K562 (cell line): ENCODE results near the gene SLC49A4. TPM values are rescaled to one million over a fixed set of nuclear protein-coding genes. Genes with fewer than 3 reads are reported as not detected.

Source experiments
- CBX5 ChIP-seq: IDR thresholded peaks from 2 replicates; pipeline ENCODE4 v1.6.1; 2014; ENCODE audit warnings: low read depth, borderline replicate concordance
- GATAD2B ChIP-seq: fragments of 450-650 bp; IDR thresholded peaks from 2 replicates; pipeline ENCODE4 v1.6.1; 2017; ENCODE audit warnings: mild to moderate bottlenecking, borderline replicate concordance
- HEY1 ChIP-seq: fragments of 250-450 bp; sonication (Bioruptor Pico); IDR thresholded peaks from 2 replicates; pipeline ENCODE4 v1.5.0; 2020; ENCODE audit warnings: mild to moderate bottlenecking, moderate library complexity, borderline replicate concordance
- KLF10 ChIP-seq: fragments of 250-450 bp; sonication (Bioruptor Pico); IDR thresholded peaks from 2 replicates; pipeline ENCODE4 v1.6.1; 2021; ENCODE audit warnings: matching md5 sums
- MTA3 ChIP-seq: fragments of 450-650 bp; formaldehyde crosslinking; IDR thresholded peaks from 2 replicates; pipeline ENCODE4 v1.6.1; 2017; ENCODE audit warnings: mild to moderate bottlenecking, borderline replicate concordance
- PTBP1 ChIP-seq: fragments of 200-400 bp; formaldehyde crosslinking; IDR thresholded peaks from 2 replicates; pipeline ENCODE4 v1.6.1; 2017; ENCODE audit warnings: low read depth, low read length
- SMAD4 ChIP-seq: fragments of 250-450 bp; sonication (Bioruptor Pico); conservative IDR thresholded peaks from 2 replicates; pipeline ENCODE4 v1.8.0; 2021; ENCODE audit warnings: inconsistent platforms, mild to moderate bottlenecking, moderate library complexity
- TAF7 ChIP-seq: fragments of 450-650 bp; IDR thresholded peaks from 2 replicates; pipeline ENCODE4 v1.6.1; 2016; ENCODE audit warnings: missing genetic modification characterization, missing compliant biosample characterization
- ZBTB7A ChIP-seq: IDR thresholded peaks from 2 replicates; pipeline ENCODE4 v1.6.1; 2011; ENCODE audit warnings: low read depth, mild to moderate bottlenecking, low read length, moderate library complexity, borderline replicate concordance; ENCODE audit not compliant: control insufficient read depth
- polyA plus RNA-seq, 8 experiments: library from polyadenylated mRNA; depleted of rRNA in 4 of 8; stranded (reverse) in 5 of 8; unstranded in 3 of 8; fragments of >200 nt; fragmentation: Nextera tagmentation in 2 of 8; fragmentation: Illumina TruSeq in 1 of 8; extraction: Ambion mirVana in 2 of 8; extraction: Trizol in 1 of 8; gene quantifications; 2 replicates each; pipeline versions ENCODE4 v1.2.1 to v1.2.3, GENCODE V29; 2011 to 2014; ENCODE audit warnings: inconsistent platforms in 1 of 8, missing spikeins in 1 of 8
- total RNA-seq, 7 experiments: library from RNA; depleted of rRNA in 6 of 7; stranded (reverse); fragments of >200 nt in 6 of 7; fragmentation: Illumina TruSeq in 2 of 7; extraction: Trizol in 2 of 7; gene quantifications; 2 replicates each; pipeline versions ENCODE4 v1.2.1 to v1.2.3, GENCODE V29; 2011 to 2021; ENCODE audit warnings: low replicate concordance in 1 of 7
- TF ChIP-seq, protein P1 (sequence below), 2 experiments: IDR thresholded peaks; 2 replicates each; pipeline ENCODE4 v1.6.1; 2011; ENCODE audit warnings: borderline replicate concordance in 1 of 2, control low read depth in 1 of 2, low read depth in 1 of 2, low read length in 1 of 2, mild to moderate bottlenecking in 1 of 2, mixed read lengths in 1 of 2, moderate library complexity in 1 of 2; ENCODE audit not compliant: insufficient read depth in 1 of 2, insufficient read length in 1 of 2, poor library complexity in 1 of 2, severe bottlenecking in 1 of 2; ENCODE audit errors: extremely low read depth in 1 of 2
- TF ChIP-seq, protein P2 (sequence below): sonication (generic); formaldehyde crosslinking; IDR thresholded peaks from 2 replicates; pipeline ENCODE4 v1.8.0; 2023; ENCODE audit warnings: missing genetic modification reagents, mild to moderate bottlenecking, borderline replicate concordance

The SLC49A4 gene
- total and polyA plus RNA-seq, 9 of the 15 experiments (the other 6 are each of a cell fraction or from before 2014, with no cell fraction given): 0.15 to 1.3 (median 0.83) TPM

DNA sequence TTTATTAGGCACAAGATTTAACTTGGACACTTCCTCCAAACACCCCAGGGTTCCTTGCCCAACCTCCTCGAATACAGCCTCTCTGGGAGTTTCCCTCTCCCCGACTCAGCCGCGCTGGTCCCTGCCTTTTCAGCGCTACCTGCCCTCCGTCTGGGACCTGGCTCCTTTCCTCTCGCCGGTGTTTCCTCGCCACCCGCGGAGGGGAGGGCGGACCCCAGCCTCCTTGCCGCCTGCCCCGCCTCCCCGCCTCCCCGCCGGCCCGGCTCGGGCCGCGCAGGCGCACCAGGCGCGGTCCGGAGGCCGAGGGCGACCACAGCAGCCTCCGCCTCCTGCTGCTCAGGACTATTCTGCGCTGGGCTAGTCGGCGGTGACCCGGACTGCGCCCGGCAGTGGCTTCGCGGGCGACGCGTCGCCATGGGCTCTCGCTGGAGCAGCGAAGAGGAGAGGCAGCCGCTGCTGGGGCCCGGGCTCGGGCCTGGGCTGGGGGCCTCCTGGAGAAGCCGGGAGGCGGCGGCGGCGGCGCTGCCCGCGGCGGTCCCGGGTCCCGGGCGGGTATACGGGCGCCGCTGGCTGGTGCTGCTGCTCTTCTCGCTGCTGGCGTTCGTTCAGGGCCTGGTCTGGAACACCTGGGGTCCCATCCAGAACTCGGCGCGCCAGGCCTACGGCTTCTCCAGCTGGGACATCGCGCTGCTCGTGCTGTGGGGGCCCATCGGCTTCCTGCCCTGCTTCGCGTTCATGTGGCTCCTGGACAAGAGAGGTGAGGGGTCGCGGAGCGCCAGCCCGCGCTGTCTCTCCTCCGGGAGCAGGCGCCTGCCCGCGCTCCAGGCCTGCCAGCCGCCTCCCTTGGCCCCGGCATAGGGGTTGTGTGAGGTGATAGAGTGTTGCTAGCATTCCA lies at the start of gene SLC49A4 (continued):
- TF ChIP-seq, protein P1, sequence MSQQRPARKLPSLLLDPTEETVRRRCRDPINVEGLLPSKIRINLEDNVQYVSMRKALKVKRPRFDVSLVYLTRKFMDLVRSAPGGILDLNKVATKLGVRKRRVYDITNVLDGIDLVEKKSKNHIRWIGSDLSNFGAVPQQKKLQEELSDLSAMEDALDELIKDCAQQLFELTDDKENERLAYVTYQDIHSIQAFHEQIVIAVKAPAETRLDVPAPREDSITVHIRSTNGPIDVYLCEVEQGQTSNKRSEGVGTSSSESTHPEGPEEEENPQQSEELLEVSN (IDR thresholded peaks at IDR 0.05; ENCODE audit: borderline replicate concordance in 1 of 2, extremely low read depth in 1 of 2, insufficient read depth in 1 of 2, insufficient read length in 1 of 2, low read depth in 1 of 2, low read length in 1 of 2, poor library complexity in 1 of 2, severe bottlenecking in 1 of 2): peak in 1 of 2 experiments; percentile 59
- TF ChIP-seq, protein P2, sequence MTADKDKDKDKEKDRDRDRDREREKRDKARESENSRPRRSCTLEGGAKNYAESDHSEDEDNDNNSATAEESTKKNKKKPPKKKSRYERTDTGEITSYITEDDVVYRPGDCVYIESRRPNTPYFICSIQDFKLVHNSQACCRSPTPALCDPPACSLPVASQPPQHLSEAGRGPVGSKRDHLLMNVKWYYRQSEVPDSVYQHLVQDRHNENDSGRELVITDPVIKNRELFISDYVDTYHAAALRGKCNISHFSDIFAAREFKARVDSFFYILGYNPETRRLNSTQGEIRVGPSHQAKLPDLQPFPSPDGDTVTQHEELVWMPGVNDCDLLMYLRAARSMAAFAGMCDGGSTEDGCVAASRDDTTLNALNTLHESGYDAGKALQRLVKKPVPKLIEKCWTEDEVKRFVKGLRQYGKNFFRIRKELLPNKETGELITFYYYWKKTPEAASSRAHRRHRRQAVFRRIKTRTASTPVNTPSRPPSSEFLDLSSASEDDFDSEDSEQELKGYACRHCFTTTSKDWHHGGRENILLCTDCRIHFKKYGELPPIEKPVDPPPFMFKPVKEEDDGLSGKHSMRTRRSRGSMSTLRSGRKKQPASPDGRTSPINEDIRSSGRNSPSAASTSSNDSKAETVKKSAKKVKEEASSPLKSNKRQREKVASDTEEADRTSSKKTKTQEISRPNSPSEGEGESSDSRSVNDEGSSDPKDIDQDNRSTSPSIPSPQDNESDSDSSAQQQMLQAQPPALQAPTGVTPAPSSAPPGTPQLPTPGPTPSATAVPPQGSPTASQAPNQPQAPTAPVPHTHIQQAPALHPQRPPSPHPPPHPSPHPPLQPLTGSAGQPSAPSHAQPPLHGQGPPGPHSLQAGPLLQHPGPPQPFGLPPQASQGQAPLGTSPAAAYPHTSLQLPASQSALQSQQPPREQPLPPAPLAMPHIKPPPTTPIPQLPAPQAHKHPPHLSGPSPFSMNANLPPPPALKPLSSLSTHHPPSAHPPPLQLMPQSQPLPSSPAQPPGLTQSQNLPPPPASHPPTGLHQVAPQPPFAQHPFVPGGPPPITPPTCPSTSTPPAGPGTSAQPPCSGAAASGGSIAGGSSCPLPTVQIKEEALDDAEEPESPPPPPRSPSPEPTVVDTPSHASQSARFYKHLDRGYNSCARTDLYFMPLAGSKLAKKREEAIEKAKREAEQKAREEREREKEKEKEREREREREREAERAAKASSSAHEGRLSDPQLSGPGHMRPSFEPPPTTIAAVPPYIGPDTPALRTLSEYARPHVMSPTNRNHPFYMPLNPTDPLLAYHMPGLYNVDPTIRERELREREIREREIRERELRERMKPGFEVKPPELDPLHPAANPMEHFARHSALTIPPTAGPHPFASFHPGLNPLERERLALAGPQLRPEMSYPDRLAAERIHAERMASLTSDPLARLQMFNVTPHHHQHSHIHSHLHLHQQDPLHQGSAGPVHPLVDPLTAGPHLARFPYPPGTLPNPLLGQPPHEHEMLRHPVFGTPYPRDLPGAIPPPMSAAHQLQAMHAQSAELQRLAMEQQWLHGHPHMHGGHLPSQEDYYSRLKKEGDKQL (CRISPR knock-in tag): no peak
- TF ChIP-seq CBX5: no peak
- TF ChIP-seq TAF7: no peak
- no peak for TF ChIP-seq PTBP1
- no peak for TF ChIP-seq KLF10
- TF ChIP-seq MTA3: 0 out of 2 replicates have a peak, but pooled peaks have one; percentile 23
- TF ChIP-seq ZBTB7A: peak; percentile 48; the same call in 1 of the 2 replicates
- TF ChIP-seq GATAD2B: 0 out of 2 replicates have a peak, but pooled peaks have one; percentile 22
- TF ChIP-seq SMAD4 (CRISPR knock-in tag): 0 out of 2 replicates have a peak, but pooled peaks have one; percentile 20
- no peak for TF ChIP-seq HEY1
